Effector memory CD4-positive, alpha-beta T cell (primary cell): ENCODE data around the gene PLCB1.

Experiments used
- DNase-seq, 3 donors: peaks; one replicate each; pipeline ENCODE4 v3.0.0-alpha.2; 2020
- H3K27ac ChIP-seq: 2 replicates; pipeline ENCODE4 v1.7.0; 2013; ENCODE audit warnings: mild to moderate bottlenecking, low read length, moderate library complexity; ENCODE audit not compliant: insufficient read depth, poor library complexity, severe bottlenecking
- H3K27me3 ChIP-seq: replicated peaks from 2 replicates; pipeline ENCODE4 v1.7.0; 2013; ENCODE audit warnings: mild to moderate bottlenecking, low read length; ENCODE audit not compliant: insufficient read depth, control insufficient read depth, poor library complexity, severe bottlenecking
- H3K36me3 ChIP-seq: 2 replicates; pipeline ENCODE4 v1.7.0; 2013; ENCODE audit warnings: mild to moderate bottlenecking, low read length, moderate library complexity; ENCODE audit not compliant: control insufficient read depth, insufficient read depth
- H3K4me1 ChIP-seq: 2 replicates; pipeline ENCODE4 v1.7.0; 2013; ENCODE audit warnings: low read length, mild to moderate bottlenecking; ENCODE audit not compliant: control insufficient read depth, insufficient read depth, poor library complexity, severe bottlenecking
- H3K4me3 ChIP-seq: 2 replicates; pipeline ENCODE4 v1.7.0; 2013; ENCODE audit warnings: low read length, low read depth, mild to moderate bottlenecking; ENCODE audit not compliant: insufficient read depth, poor library complexity, severe bottlenecking
- H3K9me3 ChIP-seq: 2 replicates; pipeline ENCODE4 v1.7.0; 2013; ENCODE audit warnings: mild to moderate bottlenecking, low read length, moderate library complexity; ENCODE audit not compliant: control insufficient read depth

The PLCB1 gene

GRCh38 chr20:8661229-8661952 is 529.3 kb downstream of the PLCB1 start:
- Histone ChIP-seq H3K4me3 (no peak overlapping the region), H3K36me3 (no peaks in the 10 kb centered on the region), H3K27me3 (no peaks in the 10 kb centered on the region), H3K9me3 (no peaks in the 10 kb centered on the region), H3K27ac (no peak overlapping the region), H3K4me1 (no peaks in the 10 kb centered on the region)
- no peak for DNase-seq

- no peak overlapping the region for H3K27ac ChIP-seq
- no peaks in the 10 kb centered on the region for H3K4me1 ChIP-seq
- no peaks in the 10 kb centered on the region for H3K36me3 ChIP-seq
- DNase-seq: no peak
- no peaks in the 10 kb centered on the region for H3K9me3 ChIP-seq
- H3K27me3 ChIP-seq: no peaks in the 10 kb centered on the region
- no peak overlapping the region for H3K4me3 ChIP-seq
These were observed 530.4 kb downstream of the PLCB1 start for GRCh38 chr20:8662433-8662954.

DNA sequence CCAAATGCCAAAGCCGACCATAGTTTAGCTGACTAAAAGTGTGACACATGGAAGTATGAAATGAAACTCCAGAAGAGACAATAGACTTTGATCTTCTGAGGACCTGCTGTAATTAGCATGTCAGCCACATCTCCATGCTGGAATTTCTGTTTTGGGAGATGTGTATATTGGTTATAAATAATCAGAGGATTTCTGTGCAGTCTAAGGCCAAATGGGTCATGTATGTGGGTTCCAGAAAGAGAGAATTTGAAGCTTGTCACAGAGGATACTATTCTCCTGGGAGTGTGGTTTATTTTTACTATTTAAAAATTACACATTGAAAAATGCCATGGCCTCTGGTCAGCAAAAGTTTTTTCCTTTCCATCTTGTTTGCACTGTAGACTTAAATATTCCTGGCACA is 531.4 kb downstream of the PLCB1 start:
- H3K4me1 ChIP-seq: no peaks in the 10 kb centered on the region
- DNase-seq: no peak
- H3K27me3 ChIP-seq: no peaks in the 10 kb centered on the region
- no peak overlapping the region for H3K4me3 ChIP-seq
- no peaks in the 10 kb centered on the region for H3K9me3 ChIP-seq
- H3K36me3 ChIP-seq: no peaks in the 10 kb centered on the region
- no peak overlapping the region for H3K27ac ChIP-seq

DNA sequence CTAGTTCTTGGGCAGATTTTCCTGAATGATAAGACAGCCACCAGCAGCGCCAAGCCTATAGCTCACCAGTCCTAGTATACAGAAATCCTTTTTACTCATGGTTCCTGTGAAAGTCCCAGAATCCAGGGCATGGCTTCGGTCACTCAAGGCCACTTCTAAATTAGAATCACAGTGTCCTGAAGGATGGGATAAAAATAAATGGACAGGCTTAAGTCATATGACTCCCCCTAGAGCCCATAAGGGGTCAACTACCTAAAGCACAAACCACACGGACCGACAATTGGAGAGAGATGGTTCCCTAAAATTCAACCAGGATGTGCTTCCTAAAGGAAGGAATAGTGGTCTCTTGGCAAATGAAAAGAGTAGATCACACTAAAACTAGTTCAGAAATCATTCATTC is 532.7 kb downstream of the PLCB1 start:
- no peak for DNase-seq
- H3K27ac ChIP-seq: no peak overlapping the region
- no peaks in the 10 kb centered on the region for H3K4me1 ChIP-seq
- no peaks in the 10 kb centered on the region for H3K36me3 ChIP-seq
- no peaks in the 10 kb centered on the region for H3K9me3 ChIP-seq
- H3K4me3 ChIP-seq: no peak overlapping the region
- no peaks in the 10 kb centered on the region for H3K27me3 ChIP-seq

DNA sequence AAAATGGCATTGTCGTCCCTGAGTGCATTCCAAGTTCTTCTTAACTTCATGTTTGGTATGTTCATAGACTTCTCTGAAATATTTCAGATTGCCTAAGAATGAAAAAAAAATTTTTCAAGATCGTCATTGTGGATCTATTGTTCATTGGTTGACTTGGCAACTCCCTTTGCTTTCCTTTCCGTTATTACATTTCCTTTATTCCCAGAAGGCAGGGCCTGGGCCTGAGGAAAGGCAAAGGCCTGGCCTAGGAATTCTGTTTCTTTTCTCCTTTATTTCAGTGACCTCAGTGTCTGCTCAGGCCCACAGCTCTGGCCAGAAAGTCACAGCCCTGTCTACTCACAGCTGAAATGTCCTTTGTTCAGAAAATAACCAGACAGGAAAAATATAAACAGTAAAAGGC is 535.2 kb downstream of the PLCB1 start:
- no peaks in the 10 kb centered on the region for H3K27me3 ChIP-seq
- H3K4me1 ChIP-seq: no peaks in the 10 kb centered on the region
- H3K36me3 ChIP-seq: no peaks in the 10 kb centered on the region
- no peaks in the 10 kb centered on the region for H3K9me3 ChIP-seq
- H3K4me3 ChIP-seq: no peak overlapping the region
- no peak for DNase-seq
- H3K27ac ChIP-seq: no peak overlapping the region

GRCh38 chr20:8670207-8670892 is 538.3 kb downstream of the PLCB1 start:
- Histone ChIP-seq H3K27ac (no peak overlapping the region), H3K27me3 (no peaks in the 10 kb centered on the region), H3K4me3 (no peak overlapping the region), H3K4me1 (no peaks in the 10 kb centered on the region), H3K9me3 (no peaks in the 10 kb centered on the region), H3K36me3 (no peaks in the 10 kb centered on the region)
- no peak for DNase-seq

GRCh38 chr20:8670893-8671215 is 538.8 kb downstream of the PLCB1 start:
- Histone ChIP-seq H3K4me3 (no peak overlapping the region), H3K9me3 (no peaks in the 10 kb centered on the region), H3K36me3 (no peaks in the 10 kb centered on the region), H3K4me1 (no peaks in the 10 kb centered on the region), H3K27me3 (no peaks in the 10 kb centered on the region), H3K27ac (no peak overlapping the region)
- DNase-seq: no peak

GRCh38 chr20:8671370-8671961 is 539.4 kb downstream of the PLCB1 start:
- no peaks in the 10 kb centered on the region for H3K36me3 ChIP-seq
- no peak overlapping the region for H3K27ac ChIP-seq
- H3K4me3 ChIP-seq: no peak overlapping the region
- no peaks in the 10 kb centered on the region for H3K4me1 ChIP-seq
- H3K9me3 ChIP-seq: no peaks in the 10 kb centered on the region
- DNase-seq: no peak
- no peaks in the 10 kb centered on the region for H3K27me3 ChIP-seq

- no peaks in the 10 kb centered on the region for H3K27me3 ChIP-seq
- no peaks in the 10 kb centered on the region for H3K4me1 ChIP-seq
- no peak for DNase-seq
- no peaks in the 10 kb centered on the region for H3K36me3 ChIP-seq
- H3K9me3 ChIP-seq: no peaks in the 10 kb centered on the region
- H3K27ac ChIP-seq: no peak overlapping the region
- no peak overlapping the region for H3K4me3 ChIP-seq
These were observed 541.0 kb downstream of the PLCB1 start for GRCh38 chr20:8673116-8673515.

DNA sequence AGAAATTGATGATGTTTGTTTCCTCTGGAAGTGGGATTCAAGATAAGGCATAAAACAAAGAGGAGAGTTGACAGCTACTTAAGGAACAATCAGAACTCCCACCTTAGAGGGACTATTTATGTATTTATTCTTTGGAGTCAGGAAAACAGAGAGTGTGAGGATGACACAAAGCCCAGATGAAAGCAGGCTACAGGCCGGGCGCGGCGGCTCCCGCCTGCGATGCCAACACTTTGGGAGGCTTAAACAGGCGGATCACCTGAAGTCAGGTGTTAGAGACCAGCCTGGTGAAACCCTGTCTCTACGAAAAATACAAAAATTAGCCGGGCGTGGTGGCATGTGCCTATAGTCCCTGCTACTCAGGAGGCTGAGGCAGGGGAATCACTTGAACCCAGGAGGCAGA is 543.8 kb downstream of the PLCB1 start:
- no peaks in the 10 kb centered on the region for H3K9me3 ChIP-seq

More for the DNA sequence above, 543.8 kb downstream of the PLCB1 start:
- no peaks in the 10 kb centered on the region for H3K4me1 ChIP-seq
- no peaks in the 10 kb centered on the region for H3K36me3 ChIP-seq
- no peaks in the 10 kb centered on the region for H3K27me3 ChIP-seq
- no peak overlapping the region for H3K27ac ChIP-seq
- no peak overlapping the region for H3K4me3 ChIP-seq
- no peak for DNase-seq
